Measurements from ENCODE around the gene MSLN.
"Not testable (repeated sequence)": the region's sequence is repeated elsewhere in the genome, so short reads cannot be mapped to it uniquely, and the experiment has no call there.

MSLN gene

DNA sequence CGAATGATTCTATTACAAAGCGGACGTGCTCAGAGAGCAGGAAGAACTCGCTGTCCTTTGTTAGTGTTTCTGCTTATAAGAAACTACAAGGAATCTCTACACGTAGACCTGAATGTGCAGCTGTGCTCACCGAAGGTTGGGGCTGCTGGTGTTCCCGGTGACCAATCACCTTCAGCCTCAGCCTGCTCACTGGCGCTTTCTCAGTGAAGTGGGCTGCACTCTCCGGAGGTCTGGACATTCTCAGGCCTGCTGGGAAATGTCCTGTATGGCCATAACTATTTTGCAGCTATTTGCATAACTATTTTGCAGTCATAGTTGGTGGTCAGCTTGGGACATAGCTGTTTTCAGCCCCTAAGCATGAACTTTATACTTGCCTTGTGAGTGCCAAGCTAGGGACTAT, 10.0 kb upstream of the MSLN start:
- 77 to 88% methylated on average over 8 to 9 of the region's 9 CpGs for WGBS, 2 experiments (ENCODE audit: insufficient coverage in 2 of 2)
- Histone ChIP-seq H3K9me3 (ENCODE audit: control insufficient read depth, low read length) (no peaks in the 10 kb centered on the region), H3K36me3 (ENCODE audit: control insufficient read depth, insufficient read depth, low read length) (no peaks in the 10 kb centered on the region), H3K4me1 (ENCODE audit: control insufficient read depth, insufficient read depth, low read length, poor library complexity, severe bottlenecking) (no peaks in the 10 kb centered on the region), H3K4me3 (ENCODE audit: extremely low read depth, insufficient read depth, low read length, poor library complexity, severe bottlenecking) (no peak overlapping the region), H3K27ac (ENCODE audit: low read depth, low read length, severe bottlenecking) (no peak overlapping the region)

DNA sequence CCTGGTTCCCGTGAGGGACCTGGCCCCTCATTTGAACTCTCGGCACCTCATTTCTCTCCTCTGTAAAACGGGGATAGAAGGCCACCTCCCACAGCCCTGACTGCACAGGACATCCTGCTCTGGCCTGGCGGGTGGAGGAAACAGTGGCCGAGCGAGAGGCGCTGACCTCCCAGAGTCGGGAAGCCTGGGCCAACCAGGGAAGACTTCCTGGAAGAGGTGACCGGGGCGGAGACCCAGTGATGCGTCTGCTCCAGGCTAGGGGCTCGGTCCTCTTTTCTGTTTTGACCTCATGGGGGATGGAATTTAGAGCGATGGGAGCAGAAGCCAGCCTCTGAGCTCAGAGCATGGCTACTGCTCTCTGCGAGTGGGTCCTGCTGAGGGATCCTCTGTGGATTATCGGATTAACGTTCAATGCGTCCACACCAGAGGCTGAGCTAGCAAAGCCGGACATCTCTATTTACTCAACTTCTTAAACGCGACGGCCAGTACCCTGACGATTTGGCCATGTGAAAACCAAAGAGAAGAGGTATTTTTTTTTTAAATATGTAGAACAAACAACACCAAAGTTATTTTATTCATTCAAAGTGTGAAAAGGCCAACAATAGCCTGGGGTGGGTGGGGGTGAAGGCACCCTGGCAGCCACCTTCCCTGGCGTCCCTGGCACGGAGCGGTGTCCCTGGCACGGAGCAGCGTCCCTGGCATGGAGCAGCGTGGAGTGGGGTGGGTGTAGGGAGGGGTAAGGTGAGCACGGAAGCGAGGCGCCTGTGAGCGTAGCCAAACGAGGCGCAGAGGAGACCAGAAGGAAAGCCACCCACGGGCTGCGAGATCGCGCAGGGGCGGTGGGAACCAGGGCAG, 9.2 kb upstream of the MSLN start:
- Histone ChIP-seq H3K4me1 (ENCODE audit: control insufficient read depth, insufficient read depth, low read length, poor library complexity, severe bottlenecking) (no peaks in the 10 kb centered on the region), H3K4me3 (ENCODE audit: extremely low read depth, insufficient read depth, low read length, poor library complexity, severe bottlenecking) (no peak overlapping the region), H3K27ac (ENCODE audit: low read depth, low read length, severe bottlenecking) (no peak overlapping the region), H3K9me3 (ENCODE audit: control insufficient read depth, low read length) (peaks cover 2% of the 10 kb centered on the region), H3K36me3 (ENCODE audit: control insufficient read depth, insufficient read depth, low read length) (no peaks in the 10 kb centered on the region)
- 72 to 73% methylated on average over 28 to 31 of the region's 39 CpGs for WGBS, 2 experiments (ENCODE audit: insufficient coverage in 2 of 2)

DNA sequence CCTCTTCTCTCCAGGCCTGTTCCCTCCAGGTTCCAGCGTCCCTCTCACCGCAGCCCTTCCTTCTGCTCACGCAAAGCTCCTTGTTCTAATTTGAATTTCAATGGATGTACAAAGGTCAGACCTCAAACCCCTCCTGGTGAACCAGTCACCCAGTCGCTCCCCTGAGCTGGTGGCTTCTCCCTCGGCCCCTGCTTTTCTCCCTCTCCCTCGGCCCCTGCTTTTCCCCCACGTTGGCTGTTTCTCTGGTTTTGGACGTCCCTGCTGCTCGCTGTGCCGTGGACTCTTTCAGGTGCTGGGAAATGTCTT, 8.6 kb upstream of the MSLN start:
- no peaks in the 10 kb centered on the region for H3K36me3 ChIP-seq (ENCODE audit: control insufficient read depth, insufficient read depth, low read length)
- 28 to 34% methylated on average over 7 to 10 of the region's 10 CpGs for WGBS, 2 experiments (ENCODE audit: insufficient coverage in 2 of 2)
- H3K4me1 ChIP-seq (ENCODE audit: control insufficient read depth, insufficient read depth, low read length, poor library complexity, severe bottlenecking), result no peaks in the 10 kb centered on the region
- H3K9me3 ChIP-seq (ENCODE audit: control insufficient read depth, low read length), result peaks cover 4% of the 10 kb centered on the region
- H3K27ac ChIP-seq (ENCODE audit: low read depth, low read length, severe bottlenecking), result no peak overlapping the region
- H3K4me3 ChIP-seq (ENCODE audit: extremely low read depth, insufficient read depth, low read length, poor library complexity, severe bottlenecking), result no peak overlapping the region

DNA sequence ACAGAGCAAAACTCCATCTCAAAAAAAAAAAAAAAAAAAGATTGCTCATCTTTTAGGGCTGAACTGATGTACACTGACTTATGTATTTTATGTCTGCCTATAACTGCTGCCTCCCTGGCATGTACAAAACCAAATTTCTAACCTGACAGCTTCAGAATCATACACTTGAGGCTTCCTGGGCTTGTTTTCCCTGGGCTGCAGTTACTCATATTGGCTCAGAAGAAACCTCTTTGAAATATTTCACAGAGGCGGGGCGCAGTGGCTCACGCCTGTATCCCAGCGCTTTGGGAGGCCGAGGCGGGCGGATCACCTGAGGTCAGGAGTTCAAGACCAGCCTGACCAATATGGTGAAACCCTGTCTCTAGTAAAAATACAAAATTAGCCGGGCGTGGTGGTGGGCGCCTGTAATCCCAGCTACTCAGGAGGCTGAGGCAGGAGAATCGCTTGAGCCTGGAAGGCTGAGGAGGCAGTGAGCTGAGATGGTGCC, 6.4 kb upstream of the MSLN start:
- not testable (repeated sequence) for H3K27ac ChIP-seq (ENCODE audit: low read depth, low read length, severe bottlenecking); H3K36me3 ChIP-seq (ENCODE audit: control insufficient read depth, insufficient read depth, low read length); H3K4me1 ChIP-seq (ENCODE audit: control insufficient read depth, insufficient read depth, low read length, poor library complexity, severe bottlenecking); H3K4me3 ChIP-seq (ENCODE audit: extremely low read depth, insufficient read depth, low read length, poor library complexity, severe bottlenecking); H3K9me3 ChIP-seq (ENCODE audit: control insufficient read depth, low read length)
- WGBS, 2 experiments (ENCODE audit: insufficient coverage in 2 of 2), result 89 to 93% methylated on average over 10 to 11 of the region's 11 CpGs

DNA sequence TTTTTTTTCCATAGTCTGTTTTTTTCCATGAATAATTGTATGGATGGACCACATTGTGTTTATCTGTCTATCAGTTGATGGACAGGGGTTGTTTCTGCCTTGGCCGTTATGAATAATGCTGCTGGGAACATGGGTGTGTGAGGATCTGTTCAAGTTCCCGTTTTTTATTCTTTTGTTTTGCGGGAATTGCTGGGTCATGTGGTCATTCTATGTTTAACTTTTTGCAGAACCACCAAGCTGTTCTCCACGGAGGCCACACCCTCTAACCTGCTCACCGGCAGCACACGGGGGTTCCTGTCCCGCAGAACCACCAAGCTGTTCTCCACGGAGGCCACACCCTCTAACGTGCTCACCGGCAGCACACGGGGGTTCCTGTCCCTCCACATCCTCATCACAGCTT, 5.9 kb upstream of the MSLN start:
- H3K9me3 ChIP-seq (ENCODE audit: control insufficient read depth, low read length), result peaks cover 4% of the 10 kb centered on the region
- WGBS, 2 experiments (ENCODE audit: insufficient coverage in 2 of 2), result 69 to 87% methylated on average over 5 to 7 of the region's 11 CpGs
- no peak overlapping the region for H3K27ac ChIP-seq (ENCODE audit: low read depth, low read length, severe bottlenecking)
- H3K36me3 ChIP-seq (ENCODE audit: control insufficient read depth, insufficient read depth, low read length), result no peaks in the 10 kb centered on the region
- no peak overlapping the region for H3K4me3 ChIP-seq (ENCODE audit: extremely low read depth, insufficient read depth, low read length, poor library complexity, severe bottlenecking)
- H3K4me1 ChIP-seq (ENCODE audit: control insufficient read depth, insufficient read depth, low read length, poor library complexity, severe bottlenecking), result no peaks in the 10 kb centered on the region

DNA sequence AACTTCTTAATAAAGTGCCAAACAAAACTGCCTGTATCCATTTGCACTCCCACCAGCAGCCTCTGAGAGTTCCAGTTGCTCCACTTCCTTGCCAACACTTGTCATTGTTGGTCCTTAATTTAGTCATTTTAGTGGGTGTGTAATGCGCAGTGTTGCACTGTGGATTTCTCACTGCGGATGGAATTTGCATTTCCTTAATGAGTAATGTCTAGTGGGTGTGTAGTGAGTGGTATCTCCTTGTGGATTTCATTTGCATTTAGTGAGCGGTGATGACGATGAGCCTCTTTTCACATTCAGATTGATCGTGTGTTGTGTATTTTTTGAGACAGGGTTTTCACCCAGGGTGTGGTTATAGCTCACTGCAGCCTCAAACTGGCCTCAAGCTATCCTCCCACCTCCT, 4.1 kb upstream of the MSLN start:
- Histone ChIP-seq H3K9me3 (ENCODE audit: control insufficient read depth, low read length) (peaks cover 4% of the 10 kb centered on the region), H3K36me3 (ENCODE audit: control insufficient read depth, insufficient read depth, low read length) (no peaks in the 10 kb centered on the region), H3K4me1 (ENCODE audit: control insufficient read depth, insufficient read depth, low read length, poor library complexity, severe bottlenecking) (no peaks in the 10 kb centered on the region), H3K4me3 (ENCODE audit: extremely low read depth, insufficient read depth, low read length, poor library complexity, severe bottlenecking) (no peak overlapping the region), H3K27ac (ENCODE audit: low read depth, low read length, severe bottlenecking) (no peak overlapping the region)
- WGBS, 2 experiments (ENCODE audit: insufficient coverage in 2 of 2), result 98 to 100% methylated on average over 4 of the region's 5 CpGs

DNA sequence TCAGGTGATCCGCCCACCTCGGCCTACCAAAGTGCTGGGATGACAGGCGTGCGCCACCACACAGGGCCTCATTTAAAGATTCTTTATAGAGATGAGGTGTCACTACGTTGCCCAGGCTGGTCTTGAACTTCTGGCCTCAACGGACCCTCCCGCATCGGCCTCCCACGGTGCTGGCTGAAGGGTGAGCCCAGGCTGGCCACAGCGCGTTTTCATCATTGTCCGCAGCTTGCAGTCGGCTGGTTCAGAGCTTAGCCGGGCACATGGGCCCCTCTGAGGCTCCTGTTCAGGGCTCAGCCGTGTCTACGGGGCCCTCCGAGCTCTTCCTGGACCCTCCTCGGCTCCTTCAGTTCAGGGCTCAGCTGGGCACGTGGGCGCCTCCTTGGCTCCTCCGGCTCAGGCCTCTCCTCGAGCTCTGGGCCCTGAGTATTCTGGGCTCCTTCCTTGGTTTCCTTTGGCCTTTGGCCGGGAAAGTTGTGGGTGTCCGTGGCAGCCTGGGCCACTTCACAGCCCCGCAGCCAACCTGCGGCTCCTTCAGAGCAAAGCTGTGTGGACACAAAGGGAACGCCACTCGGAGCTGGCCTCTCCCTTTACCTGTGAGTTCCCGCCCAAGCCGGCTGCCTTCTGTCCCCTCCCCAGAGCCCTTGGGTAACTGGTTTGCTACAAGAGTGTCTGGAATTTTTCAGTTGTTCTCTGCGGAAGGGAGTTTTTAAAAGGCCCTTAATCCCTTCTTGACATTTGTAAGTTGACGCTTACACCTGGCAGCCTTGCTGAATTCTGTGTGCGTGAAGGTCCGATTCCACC, 1.2 kb upstream of the MSLN start:
- no peaks in the 10 kb centered on the region for H3K4me1 ChIP-seq (ENCODE audit: control insufficient read depth, insufficient read depth, low read length, poor library complexity, severe bottlenecking)
- no peak overlapping the region for H3K4me3 ChIP-seq (ENCODE audit: extremely low read depth, insufficient read depth, low read length, poor library complexity, severe bottlenecking)
- no peak overlapping the region for H3K27ac ChIP-seq (ENCODE audit: low read depth, low read length, severe bottlenecking)
- 92 to 94% methylated on average over 32 to 33 of the region's 34 CpGs for WGBS, 2 experiments (ENCODE audit: insufficient coverage in 2 of 2)
- peaks cover 4% of the 10 kb centered on the region for H3K9me3 ChIP-seq (ENCODE audit: control insufficient read depth, low read length)
- H3K36me3 ChIP-seq (ENCODE audit: control insufficient read depth, insufficient read depth, low read length), result no peaks in the 10 kb centered on the region

DNA sequence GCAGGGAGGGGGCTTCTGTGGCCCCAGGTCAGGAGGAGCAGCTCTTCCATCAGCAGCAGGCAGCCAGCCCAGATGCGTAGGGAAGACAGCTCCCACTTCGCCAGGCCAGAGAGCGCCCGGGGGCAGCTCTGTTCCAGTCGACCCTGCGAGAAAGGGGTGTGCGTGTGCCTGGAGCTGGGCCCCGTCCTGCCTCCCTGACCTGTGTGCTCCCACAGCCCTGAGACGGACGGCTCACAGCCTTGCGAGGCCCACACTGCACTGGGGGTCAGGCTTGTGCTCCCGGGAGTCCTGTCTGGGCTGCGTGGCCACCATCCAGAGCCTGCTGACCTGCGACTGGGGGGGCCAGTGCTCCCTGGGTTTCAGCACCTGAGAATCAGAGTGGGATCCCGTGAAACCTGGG, 469 bp upstream of the MSLN start:
- Histone ChIP-seq H3K4me3 (ENCODE audit: extremely low read depth, insufficient read depth, low read length, poor library complexity, severe bottlenecking) (no peak overlapping the region), H3K9me3 (ENCODE audit: control insufficient read depth, low read length) (peaks cover 4% of the 10 kb centered on the region), H3K36me3 (ENCODE audit: control insufficient read depth, insufficient read depth, low read length) (no peaks in the 10 kb centered on the region), H3K4me1 (ENCODE audit: control insufficient read depth, insufficient read depth, low read length, poor library complexity, severe bottlenecking) (no peaks in the 10 kb centered on the region), H3K27ac (ENCODE audit: low read depth, low read length, severe bottlenecking) (no peak overlapping the region)
- 87 to 94% methylated on average over 13 to 15 of the region's 15 CpGs for WGBS, 2 experiments (ENCODE audit: insufficient coverage in 2 of 2)

DNA sequence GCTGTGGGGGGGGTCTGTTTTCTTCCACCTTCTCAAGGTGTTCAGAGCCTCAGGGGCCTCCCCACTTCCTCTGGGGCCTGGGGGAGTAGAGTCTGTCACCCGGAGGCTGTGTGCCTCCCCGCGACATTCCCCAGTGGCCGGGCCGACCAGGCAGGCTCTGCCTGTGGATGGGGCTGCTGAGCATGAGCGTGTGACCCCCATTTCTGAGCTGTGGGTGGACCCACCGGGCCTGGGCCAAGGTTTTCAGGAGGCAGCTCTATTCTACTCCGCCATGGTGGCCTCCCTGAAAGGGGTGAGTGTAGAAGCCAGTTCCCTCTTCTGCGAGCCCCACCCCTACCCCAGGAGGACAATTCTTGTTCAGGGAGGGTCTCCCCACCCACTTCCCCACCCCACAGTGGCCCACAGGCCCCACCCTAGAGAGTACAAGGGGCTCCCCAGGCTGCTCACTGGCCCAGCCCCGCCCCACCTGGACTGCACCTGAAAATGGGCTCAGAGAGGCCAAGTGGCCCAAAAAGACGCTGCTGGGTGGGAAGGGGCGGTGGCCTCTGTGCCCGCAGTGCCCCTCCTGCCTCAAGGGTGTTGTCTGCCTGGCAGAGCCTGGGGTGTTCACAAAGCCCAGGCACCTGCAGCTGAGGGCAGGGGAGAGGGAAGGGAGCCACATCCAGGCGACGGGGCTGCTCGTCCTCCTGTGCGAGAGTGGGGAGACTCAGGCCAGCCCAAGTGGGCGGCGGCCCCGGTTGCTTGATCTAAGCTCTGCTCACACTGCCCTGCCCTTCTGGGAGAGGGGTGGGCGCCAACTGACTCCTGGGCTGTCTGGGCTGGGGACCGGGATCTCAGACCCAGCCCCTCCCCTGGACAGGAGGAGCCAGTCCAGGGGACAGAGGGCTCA, 1.3 kb downstream of the MSLN start:
- H3K36me3 ChIP-seq (ENCODE audit: control insufficient read depth, insufficient read depth, low read length), result no peaks in the 10 kb centered on the region
- no peak overlapping the region for H3K4me3 ChIP-seq (ENCODE audit: extremely low read depth, insufficient read depth, low read length, poor library complexity, severe bottlenecking)
- H3K27ac ChIP-seq (ENCODE audit: low read depth, low read length, severe bottlenecking), result no peak overlapping the region
- WGBS, 2 experiments (ENCODE audit: insufficient coverage in 2 of 2), result 84 to 87% methylated on average over 16 to 19 of the region's 22 CpGs
- H3K4me1 ChIP-seq (ENCODE audit: control insufficient read depth, insufficient read depth, low read length, poor library complexity, severe bottlenecking), result no peaks in the 10 kb centered on the region
- no peaks in the 10 kb centered on the region for H3K9me3 ChIP-seq (ENCODE audit: control insufficient read depth, low read length)

DNA sequence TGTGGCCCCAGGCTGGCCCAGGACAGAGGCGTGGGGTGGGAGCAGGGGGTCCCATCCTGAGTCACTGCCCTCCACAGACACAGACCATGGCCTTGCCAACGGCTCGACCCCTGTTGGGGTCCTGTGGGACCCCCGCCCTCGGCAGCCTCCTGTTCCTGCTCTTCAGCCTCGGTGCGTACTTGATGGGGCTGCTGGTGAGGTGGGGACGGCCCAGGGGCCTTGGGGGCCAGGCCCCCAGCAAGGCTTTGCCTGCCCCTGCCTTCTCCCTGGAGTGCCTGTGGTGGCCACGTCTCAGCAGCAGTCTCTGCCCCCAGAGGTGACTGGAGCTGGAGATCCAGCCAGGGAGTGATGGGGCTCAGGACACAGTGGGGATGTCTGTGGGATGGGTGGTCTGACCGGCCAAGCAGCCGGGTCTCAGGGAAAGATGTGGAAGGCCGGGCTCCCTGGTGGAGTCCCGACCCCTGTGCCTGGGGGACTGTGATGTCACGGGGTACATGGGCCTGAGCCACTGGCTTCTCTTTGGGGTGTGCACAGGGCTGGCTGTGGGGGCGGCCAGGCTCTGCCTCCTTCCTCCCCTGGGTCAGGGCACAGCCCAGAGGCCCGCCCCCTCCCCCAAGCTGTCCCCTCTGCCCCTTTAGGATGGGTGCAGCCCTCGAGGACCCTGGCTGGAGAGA, 2.2 kb downstream of the MSLN start:
- whole genome bisulfite sequencing, 2 experiments (ENCODE audit: insufficient coverage in 2 of 2), result 92 to 93% methylated on average over 12 to 15 of the region's 17 CpGs
- Histone ChIP-seq H3K27ac (ENCODE audit: low read depth, low read length, severe bottlenecking) (no peak overlapping the region), H3K36me3 (ENCODE audit: control insufficient read depth, insufficient read depth, low read length) (no peaks in the 10 kb centered on the region), H3K4me3 (ENCODE audit: extremely low read depth, insufficient read depth, low read length, poor library complexity, severe bottlenecking) (no peak overlapping the region), H3K4me1 (ENCODE audit: control insufficient read depth, insufficient read depth, low read length, poor library complexity, severe bottlenecking) (no peaks in the 10 kb centered on the region), H3K9me3 (ENCODE audit: control insufficient read depth, low read length) (no peaks in the 10 kb centered on the region)
